Measurements from ENCODE around the gene ILF2. TPM values are rescaled to one million over a fixed set of nuclear protein-coding genes. Genes with fewer than 3 reads are reported as not detected.

The ILF2 gene
- total RNA-seq, 1 donor from 2014 or later = 262 TPM

DNA sequence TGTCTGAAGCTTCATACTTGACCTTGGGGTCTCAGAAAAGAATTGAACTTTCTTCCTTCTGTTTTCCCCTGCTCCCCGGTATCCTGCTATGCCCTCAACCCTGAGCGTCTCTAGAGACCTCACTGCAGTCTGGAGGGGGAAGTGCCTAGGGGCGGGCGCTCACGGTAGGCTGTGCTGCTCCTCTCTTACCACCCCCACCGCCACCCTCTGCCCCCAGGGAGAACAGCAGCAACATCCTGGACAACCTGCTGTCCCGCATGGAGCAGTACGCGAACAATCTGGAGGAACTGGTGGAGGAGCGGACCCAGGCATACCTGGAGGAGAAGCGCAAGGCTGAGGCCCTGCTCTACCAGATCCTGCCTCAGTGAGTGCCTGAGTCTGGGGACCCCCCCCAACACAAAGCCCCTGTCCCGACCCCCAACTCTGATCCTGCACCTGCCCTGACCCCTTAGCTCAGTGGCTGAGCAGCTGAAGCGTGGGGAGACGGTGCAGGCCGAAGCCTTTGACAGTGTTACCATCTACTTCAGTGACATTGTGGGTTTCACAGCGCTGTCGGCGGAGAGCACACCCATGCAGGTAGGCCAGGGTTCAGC, 18.0 kb upstream of the ILF2 start:
- Mint-ChIP-seq H3K4me1 (ENCODE audit: low read depth) (peaks cover 1% of the 10 kb centered on the region), H3K9me3 (ENCODE audit: low read depth) (no peaks in the 10 kb centered on the region), H3K4me3 (ENCODE audit: low read depth) (no peak overlapping the region), H3K36me3 (ENCODE audit: insufficient read depth) (no peaks in the 10 kb centered on the region), H3K27me3 (peaks cover 10% of the 10 kb centered on the region), H3K27ac (peak overlapping the region; percentile 54)
- DNase-seq (ENCODE audit: low spot score, unreplicated experiment) = no peak
- TF ChIP-seq, protein P1, sequence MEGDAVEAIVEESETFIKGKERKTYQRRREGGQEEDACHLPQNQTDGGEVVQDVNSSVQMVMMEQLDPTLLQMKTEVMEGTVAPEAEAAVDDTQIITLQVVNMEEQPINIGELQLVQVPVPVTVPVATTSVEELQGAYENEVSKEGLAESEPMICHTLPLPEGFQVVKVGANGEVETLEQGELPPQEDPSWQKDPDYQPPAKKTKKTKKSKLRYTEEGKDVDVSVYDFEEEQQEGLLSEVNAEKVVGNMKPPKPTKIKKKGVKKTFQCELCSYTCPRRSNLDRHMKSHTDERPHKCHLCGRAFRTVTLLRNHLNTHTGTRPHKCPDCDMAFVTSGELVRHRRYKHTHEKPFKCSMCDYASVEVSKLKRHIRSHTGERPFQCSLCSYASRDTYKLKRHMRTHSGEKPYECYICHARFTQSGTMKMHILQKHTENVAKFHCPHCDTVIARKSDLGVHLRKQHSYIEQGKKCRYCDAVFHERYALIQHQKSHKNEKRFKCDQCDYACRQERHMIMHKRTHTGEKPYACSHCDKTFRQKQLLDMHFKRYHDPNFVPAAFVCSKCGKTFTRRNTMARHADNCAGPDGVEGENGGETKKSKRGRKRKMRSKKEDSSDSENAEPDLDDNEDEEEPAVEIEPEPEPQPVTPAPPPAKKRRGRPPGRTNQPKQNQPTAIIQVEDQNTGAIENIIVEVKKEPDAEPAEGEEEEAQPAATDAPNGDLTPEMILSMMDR (IDR thresholded peaks at IDR 0.05; ENCODE audit: unreplicated experiment) = no peak

DNA sequence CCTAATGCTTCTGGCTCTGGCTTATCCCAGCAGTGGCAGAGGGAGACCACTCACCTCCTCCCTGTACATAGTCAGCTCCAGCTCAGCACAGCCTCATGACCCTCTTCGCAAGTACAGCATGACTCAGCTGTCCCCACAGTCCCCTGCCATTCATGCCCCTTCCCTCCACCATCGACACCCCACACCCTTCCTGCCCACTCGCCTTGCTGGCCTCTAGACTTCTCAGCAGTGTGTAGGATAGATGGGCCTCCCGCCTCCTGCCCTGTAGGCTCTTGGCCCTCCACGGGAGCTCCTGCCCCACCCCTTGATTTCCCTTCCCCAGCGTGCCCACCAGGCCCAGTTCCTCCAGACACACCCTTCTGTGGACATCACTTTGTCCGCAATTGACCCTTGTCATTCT, 17.5 kb upstream of the ILF2 start:
- Mint-ChIP-seq H3K27ac (no peak overlapping the region), H3K36me3 (ENCODE audit: insufficient read depth) (no peaks in the 10 kb centered on the region), H3K4me1 (ENCODE audit: low read depth) (no peaks in the 10 kb centered on the region), H3K4me3 (ENCODE audit: low read depth) (no peak overlapping the region), H3K27me3 (peaks cover 15% of the 10 kb centered on the region), H3K9me3 (ENCODE audit: low read depth) (no peaks in the 10 kb centered on the region)
- TF ChIP-seq, protein P1 (IDR thresholded peaks at IDR 0.05; ENCODE audit: unreplicated experiment) = no peak
- DNase-seq (ENCODE audit: low spot score, unreplicated experiment) = no peak

DNA sequence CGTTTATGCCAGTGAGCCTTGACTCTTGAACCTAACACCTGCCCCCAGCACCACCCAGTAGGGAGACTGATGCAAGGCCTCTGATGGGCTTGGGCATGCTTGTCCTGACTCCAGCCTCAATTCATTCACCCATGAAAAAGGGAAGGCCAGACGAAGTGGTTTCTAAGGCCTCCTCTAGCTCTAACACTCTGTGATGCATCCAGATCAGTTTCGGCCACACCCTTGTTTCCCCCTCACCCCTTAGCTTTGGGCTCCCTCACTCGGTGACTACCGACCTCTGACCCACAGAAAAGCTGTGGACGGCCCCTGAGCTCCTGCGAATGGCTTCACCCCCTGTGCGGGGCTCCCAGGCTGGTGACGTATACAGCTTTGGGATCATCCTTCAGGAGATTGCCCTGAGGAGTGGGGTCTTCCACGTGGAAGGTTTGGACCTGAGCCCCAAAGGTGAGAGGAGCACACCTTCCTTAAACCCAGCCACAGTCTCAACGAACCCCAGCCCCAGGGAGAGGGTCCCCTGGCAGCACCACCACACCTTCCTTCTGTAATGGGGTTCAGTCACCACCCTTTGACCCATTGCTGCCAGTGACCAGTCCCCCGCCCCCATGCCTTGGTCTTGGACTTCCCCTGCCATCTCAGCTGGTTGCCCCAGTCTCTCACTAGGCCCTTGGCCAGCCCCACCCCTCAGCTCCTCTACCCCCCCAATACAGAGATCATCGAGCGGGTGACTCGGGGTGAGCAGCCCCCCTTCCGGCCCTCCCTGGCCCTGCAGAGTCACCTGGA, 16.7 kb upstream of the ILF2 start:
- Mint-ChIP-seq H3K9me3 (ENCODE audit: low read depth) (no peaks in the 10 kb centered on the region), H3K4me1 (ENCODE audit: low read depth) (no peaks in the 10 kb centered on the region), H3K4me3 (ENCODE audit: low read depth) (no peak overlapping the region), H3K27me3 (peaks cover 16% of the 10 kb centered on the region), H3K27ac (no peak overlapping the region), H3K36me3 (ENCODE audit: insufficient read depth) (no peaks in the 10 kb centered on the region)
- no peak for DNase-seq (ENCODE audit: low spot score, unreplicated experiment)
- TF ChIP-seq, protein P1 (IDR thresholded peaks at IDR 0.05; ENCODE audit: unreplicated experiment) = no peak

DNA sequence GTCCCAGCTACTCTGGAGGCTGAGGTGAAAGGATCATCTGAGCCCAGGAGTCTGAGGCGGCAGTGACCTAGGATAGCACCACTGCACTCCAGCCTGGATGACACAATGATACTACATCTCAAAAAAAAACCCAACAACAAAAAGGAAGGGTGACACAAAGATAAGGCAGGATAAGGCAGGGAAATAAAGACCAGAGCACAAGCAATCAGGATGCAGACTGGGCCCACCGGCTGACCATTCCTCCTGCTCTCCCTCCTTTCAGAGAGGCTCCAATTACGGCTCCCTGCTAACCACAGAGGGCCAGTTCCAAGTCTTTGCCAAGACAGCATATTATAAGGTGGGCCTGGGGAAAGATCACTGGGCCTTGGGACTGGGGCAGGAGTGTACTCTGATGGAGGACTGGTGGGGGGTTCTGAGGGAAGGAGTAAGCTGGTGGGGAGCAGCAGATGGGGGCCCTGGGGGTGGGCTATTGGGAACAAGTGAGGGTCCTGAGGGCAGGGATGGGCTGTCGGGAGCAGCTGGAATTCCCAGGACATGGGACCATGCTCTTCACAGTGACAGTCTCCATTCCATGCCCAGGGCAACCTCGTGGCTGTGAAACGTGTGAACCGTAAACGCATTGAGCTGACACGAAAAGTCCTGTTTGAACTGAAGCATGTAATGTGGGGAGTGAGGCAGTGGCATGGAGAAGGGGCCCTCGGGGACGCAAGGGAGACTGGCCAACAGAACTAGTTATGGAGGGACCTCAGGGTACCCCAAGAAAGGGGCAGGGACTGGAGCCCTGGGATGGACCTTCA, 14.9 kb upstream of the ILF2 start:
- no peaks in the 10 kb centered on the region for H3K9me3 Mint-ChIP-seq (ENCODE audit: low read depth)
- no peak overlapping the region for H3K27ac Mint-ChIP-seq
- no peaks in the 10 kb centered on the region for H3K4me1 Mint-ChIP-seq (ENCODE audit: low read depth)
- peaks cover 34% of the 10 kb centered on the region for H3K27me3 Mint-ChIP-seq
- H3K36me3 Mint-ChIP-seq (ENCODE audit: insufficient read depth) = no peaks in the 10 kb centered on the region
- DNase-seq (ENCODE audit: low spot score, unreplicated experiment) = no peak
- no peak overlapping the region for H3K4me3 Mint-ChIP-seq (ENCODE audit: low read depth)
- TF ChIP-seq, protein P1 (IDR thresholded peaks at IDR 0.05; ENCODE audit: unreplicated experiment) = no peak

DNA sequence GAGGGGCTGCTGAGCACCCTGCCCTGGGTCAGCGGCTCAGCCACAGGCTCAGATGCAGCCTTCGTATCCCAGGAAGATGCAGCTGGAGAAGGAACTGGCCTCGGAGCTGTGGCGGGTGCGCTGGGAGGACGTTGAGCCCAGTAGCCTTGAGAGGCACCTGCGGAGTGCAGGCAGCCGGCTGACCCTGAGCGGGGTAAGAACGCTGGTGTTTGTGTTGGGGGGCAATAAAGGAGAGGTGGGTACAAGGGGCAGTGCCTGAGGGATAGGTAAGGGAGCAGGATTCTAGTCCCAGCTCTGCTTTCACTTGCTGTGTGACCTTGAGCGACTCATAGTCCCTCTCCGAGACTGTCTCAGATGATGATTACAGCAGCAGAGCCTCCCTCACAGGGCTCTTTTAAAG, 14.1 kb upstream of the ILF2 start:
- H3K27ac Mint-ChIP-seq = no peak overlapping the region
- no peaks in the 10 kb centered on the region for H3K36me3 Mint-ChIP-seq (ENCODE audit: insufficient read depth)
- H3K27me3 Mint-ChIP-seq = peaks cover 42% of the 10 kb centered on the region
- H3K9me3 Mint-ChIP-seq (ENCODE audit: low read depth) = no peaks in the 10 kb centered on the region
- TF ChIP-seq, protein P1 (IDR thresholded peaks at IDR 0.05; ENCODE audit: unreplicated experiment) = no peak
- peaks cover 2% of the 10 kb centered on the region for H3K4me1 Mint-ChIP-seq (ENCODE audit: low read depth)
- DNase-seq (ENCODE audit: low spot score, unreplicated experiment) = no peak
- H3K4me3 Mint-ChIP-seq (ENCODE audit: low read depth) = no peak overlapping the region

Data from progenitor cell of endocrine pancreas (in vitro differentiated cells).